Neural cell (in vitro differentiated cells): ENCODE results near the gene KRTAP10-2.
"Not testable (repeated sequence)": the region's sequence is repeated elsewhere in the genome, so short reads cannot be mapped to it uniquely, and the experiment has no call there.

Source experiments
- EP300 ChIP-seq: fragments of 450-650 bp; conservative IDR thresholded peaks from 2 replicates; pipeline ENCODE4 v1.6.1; 2014; ENCODE audit warnings: antibody characterized with exemption, mild to moderate bottlenecking, moderate library complexity; ENCODE audit not compliant: poor library complexity, severe bottlenecking
- EZH2 ChIP-seq: fragments of 200-600, 300-800 bp; shearing (Covaris generic), sonication (generic); IDR thresholded peaks from 2 replicates; pipeline ENCODE4 v1.6.1; 2014; ENCODE audit warnings: antibody characterized with exemption, low read length, borderline replicate concordance, mild to moderate bottlenecking; ENCODE audit not compliant: insufficient read depth, poor library complexity, severe bottlenecking
- MXI1 ChIP-seq: fragments of 450-650 bp; conservative IDR thresholded peaks from 2 replicates; pipeline ENCODE4 v1.6.1; 2014; ENCODE audit warnings: antibody characterized with exemption, mild to moderate bottlenecking; ENCODE audit not compliant: poor library complexity, severe bottlenecking
- POLR2AphosphoS5 ChIP-seq: IDR thresholded peaks from 2 replicates; pipeline ENCODE4 v1.6.1; 2012
- RAD21 ChIP-seq: fragments of 450-650 bp; conservative IDR thresholded peaks from 2 replicates; pipeline ENCODE4 v1.6.1; 2014; ENCODE audit warnings: antibody characterized with exemption, mild to moderate bottlenecking, moderate library complexity
- TAF1 ChIP-seq: IDR thresholded peaks from 2 replicates; pipeline ENCODE4 v1.6.1; 2012; ENCODE audit warnings: low read depth
- TF ChIP-seq, protein P1 (sequence below): fragments of 450-650 bp; IDR thresholded peaks from 2 replicates; pipeline ENCODE4 v1.5.1; 2014; ENCODE audit warnings: antibody characterized with exemption, mild to moderate bottlenecking, moderate library complexity; ENCODE audit not compliant: poor library complexity, severe bottlenecking
- TF ChIP-seq, protein P2 (sequence below): IDR thresholded peaks from 2 replicates; pipeline ENCODE4 v1.6.1; 2012; ENCODE audit warnings: borderline replicate concordance

DNA sequence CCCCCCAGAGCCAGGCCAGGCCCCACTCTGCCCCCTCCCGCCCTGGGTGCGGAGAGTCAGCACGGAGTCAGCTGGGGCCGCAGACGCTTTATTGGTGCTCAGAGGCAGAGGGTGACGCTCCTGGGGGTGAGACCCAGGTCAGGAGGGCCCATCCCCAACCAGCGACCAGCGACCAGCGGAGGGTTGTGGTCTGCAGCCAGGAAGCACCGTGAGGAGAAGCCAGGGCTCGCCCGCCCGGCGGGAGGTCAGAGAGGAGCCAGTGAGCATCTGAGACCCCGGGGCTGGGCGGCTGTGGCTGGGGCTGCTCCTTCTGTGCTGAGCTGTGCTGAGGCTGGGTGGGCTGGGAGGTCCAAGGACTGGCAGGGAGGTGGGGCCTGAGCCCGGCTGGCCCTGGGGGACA, 1.0 kb downstream of the KRTAP10-2 start:
- TF ChIP-seq, protein P1, sequence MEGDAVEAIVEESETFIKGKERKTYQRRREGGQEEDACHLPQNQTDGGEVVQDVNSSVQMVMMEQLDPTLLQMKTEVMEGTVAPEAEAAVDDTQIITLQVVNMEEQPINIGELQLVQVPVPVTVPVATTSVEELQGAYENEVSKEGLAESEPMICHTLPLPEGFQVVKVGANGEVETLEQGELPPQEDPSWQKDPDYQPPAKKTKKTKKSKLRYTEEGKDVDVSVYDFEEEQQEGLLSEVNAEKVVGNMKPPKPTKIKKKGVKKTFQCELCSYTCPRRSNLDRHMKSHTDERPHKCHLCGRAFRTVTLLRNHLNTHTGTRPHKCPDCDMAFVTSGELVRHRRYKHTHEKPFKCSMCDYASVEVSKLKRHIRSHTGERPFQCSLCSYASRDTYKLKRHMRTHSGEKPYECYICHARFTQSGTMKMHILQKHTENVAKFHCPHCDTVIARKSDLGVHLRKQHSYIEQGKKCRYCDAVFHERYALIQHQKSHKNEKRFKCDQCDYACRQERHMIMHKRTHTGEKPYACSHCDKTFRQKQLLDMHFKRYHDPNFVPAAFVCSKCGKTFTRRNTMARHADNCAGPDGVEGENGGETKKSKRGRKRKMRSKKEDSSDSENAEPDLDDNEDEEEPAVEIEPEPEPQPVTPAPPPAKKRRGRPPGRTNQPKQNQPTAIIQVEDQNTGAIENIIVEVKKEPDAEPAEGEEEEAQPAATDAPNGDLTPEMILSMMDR = not testable (repeated sequence)
- TF ChIP-seq TAF1, EZH2, EP300, MXI1, POLR2AphosphoS5, RAD21: not testable (repeated sequence)
- TF ChIP-seq, protein P2, sequence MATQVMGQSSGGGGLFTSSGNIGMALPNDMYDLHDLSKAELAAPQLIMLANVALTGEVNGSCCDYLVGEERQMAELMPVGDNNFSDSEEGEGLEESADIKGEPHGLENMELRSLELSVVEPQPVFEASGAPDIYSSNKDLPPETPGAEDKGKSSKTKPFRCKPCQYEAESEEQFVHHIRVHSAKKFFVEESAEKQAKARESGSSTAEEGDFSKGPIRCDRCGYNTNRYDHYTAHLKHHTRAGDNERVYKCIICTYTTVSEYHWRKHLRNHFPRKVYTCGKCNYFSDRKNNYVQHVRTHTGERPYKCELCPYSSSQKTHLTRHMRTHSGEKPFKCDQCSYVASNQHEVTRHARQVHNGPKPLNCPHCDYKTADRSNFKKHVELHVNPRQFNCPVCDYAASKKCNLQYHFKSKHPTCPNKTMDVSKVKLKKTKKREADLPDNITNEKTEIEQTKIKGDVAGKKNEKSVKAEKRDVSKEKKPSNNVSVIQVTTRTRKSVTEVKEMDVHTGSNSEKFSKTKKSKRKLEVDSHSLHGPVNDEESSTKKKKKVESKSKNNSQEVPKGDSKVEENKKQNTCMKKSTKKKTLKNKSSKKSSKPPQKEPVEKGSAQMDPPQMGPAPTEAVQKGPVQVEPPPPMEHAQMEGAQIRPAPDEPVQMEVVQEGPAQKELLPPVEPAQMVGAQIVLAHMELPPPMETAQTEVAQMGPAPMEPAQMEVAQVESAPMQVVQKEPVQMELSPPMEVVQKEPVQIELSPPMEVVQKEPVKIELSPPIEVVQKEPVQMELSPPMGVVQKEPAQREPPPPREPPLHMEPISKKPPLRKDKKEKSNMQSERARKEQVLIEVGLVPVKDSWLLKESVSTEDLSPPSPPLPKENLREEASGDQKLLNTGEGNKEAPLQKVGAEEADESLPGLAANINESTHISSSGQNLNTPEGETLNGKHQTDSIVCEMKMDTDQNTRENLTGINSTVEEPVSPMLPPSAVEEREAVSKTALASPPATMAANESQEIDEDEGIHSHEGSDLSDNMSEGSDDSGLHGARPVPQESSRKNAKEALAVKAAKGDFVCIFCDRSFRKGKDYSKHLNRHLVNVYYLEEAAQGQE = not testable (repeated sequence)
